ENCODE data around the gene ARIH1.
"Not testable (repeated sequence)": the region's sequence is repeated elsewhere in the genome, so short reads cannot be mapped to it uniquely, and the experiment has no call there.

Gene ARIH1

GRCh38 chr15:72609862-72610261 lies 135.7 kb downstream of the ARIH1 start:
- no peak for FAIRE-seq

- FAIRE-seq, result not testable (repeated sequence)
Measured at GRCh38 chr15:72612324-72612723, 138.2 kb downstream of the ARIH1 start.

DNA sequence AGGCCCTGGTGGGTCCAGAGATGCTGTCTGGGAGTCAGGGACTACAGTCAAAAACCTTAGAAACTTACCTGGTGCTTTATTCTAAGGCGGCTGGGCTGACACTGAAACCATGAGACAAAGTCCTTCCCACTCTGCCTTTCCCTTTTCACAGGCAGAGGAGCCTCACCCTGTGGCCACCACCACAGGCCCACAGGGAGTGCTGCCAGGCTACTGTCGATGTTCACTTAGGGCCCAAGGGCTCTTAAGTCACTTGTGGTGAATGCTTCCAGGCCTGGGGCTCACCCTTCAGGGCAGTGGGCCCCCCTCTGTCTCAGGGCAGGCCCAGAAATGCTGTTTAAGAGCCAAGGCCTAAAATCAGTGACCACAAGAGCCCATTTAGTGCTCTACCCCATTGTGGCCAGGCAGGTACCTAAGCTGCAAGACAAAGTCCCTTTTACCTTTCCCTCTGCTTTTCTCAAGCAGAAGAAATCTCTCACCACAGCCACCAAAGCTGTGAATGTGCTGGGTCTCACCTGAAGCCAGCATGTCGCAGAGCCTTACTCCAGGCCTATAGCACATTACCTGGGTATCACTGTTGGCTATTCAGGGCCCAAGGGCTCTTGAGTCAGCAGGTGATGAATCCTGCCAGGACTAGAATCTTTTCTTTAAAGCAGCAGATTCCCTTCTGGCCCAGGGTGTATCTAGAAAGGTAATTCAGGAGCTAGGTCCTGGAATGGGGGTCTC lies 140.8 kb downstream of the ARIH1 start:
- no peak for FAIRE-seq

DNA sequence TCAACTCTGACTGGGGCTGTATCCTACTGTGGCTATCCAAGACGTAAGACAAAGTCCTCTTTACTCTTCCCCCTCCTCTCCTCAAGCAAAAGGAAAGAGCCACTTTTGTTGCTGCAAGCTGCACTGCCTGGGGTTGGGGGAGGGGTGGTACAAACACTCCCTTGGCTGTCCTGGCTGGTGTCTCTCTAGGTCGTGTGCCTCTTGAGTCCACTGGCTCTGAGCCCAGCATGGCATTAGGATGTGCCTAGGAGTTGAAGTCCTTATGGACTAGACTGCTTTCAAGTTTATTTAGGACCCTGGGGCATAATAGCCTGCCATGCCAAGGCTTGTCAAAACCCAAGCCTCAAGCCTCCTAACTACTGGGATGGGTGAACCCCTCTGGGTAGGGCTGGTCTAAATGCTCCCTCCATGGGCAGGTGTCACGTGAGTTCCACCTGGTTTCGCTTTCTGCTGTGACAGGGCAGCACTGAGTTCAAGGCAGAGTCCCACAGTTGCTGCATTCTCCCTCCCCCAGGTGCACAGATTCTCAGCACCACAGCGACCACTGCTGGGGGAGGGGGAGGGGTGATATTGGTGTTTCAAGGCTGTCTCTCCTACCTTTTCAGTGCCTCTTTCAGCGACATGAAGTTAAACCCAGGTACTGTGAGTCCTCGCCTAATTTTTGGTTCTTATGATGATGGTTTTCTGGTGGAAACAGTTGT lies 141.6 kb downstream of the ARIH1 start:
- not testable (repeated sequence) for FAIRE-seq

- FAIRE-seq, result no peak
Measured at GRCh38 chr15:72616491-72617210, 142.5 kb downstream of the ARIH1 start.

DNA sequence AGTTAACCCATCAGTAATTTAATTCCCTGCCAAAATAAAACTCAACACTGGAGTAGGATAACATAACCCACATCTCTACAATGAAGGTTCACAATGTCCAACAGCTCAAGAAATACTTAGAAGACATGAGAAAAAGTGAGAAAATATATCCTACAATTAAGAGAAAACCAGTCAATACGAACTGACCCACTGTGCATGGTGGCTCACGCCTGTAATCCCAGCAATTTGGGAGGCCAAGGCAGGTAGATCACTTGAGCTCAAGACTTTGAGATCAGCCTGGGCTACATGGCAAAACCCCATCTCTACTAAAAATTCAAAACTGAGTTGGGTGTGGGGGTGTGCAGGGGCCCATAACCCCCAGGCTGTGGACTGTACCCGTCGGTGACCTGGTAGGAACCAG lies 149.7 kb downstream of the ARIH1 start:
- not testable (repeated sequence) for FAIRE-seq

GRCh38 chr15:72626153-72626552 lies 152.0 kb downstream of the ARIH1 start:
- not testable (repeated sequence) for FAIRE-seq

DNA sequence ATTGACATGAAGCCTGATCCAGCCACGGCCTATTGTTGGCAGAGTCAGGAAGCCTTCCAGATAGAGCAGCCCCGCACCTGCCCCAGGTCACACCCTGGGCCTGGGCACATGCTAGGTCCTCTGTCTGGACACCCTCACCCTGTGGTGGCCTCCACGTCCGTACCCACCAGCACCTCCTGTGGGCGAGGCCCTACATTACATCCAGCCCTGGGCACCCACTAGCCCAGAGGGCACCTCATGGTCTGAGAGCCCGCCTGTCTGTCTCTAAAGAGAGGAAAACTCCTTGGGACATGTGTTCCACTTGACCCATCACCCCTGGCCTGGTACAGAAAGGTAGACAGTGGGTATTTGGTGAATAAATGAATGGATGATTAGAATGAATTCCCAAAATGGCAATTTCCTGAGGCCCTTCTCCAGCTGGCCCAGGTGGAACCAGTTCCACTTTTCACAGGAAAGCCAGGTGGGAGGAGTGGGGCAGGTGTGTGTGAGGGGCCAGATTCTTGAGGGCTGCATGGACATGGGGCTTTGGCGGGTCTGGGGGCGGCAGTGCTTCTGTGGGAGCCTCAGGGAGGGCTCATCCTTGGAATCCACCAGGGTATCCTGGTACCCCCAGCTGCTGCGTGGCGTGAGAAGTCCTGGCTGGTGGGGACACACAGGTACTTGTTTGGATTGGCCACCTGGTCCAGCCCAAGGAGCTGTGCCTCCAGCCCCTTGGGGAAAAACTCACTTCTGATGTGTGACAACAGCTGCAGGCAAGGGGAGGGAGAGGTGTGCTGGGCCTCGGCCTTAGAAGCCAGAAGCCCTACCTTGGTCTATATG lies 154.3 kb downstream of the ARIH1 start:
- FAIRE-seq, result not testable (repeated sequence)

- FAIRE-seq, result not testable (repeated sequence)
Measured at GRCh38 chr15:72629068-72629570, 155.0 kb downstream of the ARIH1 start.

DNA sequence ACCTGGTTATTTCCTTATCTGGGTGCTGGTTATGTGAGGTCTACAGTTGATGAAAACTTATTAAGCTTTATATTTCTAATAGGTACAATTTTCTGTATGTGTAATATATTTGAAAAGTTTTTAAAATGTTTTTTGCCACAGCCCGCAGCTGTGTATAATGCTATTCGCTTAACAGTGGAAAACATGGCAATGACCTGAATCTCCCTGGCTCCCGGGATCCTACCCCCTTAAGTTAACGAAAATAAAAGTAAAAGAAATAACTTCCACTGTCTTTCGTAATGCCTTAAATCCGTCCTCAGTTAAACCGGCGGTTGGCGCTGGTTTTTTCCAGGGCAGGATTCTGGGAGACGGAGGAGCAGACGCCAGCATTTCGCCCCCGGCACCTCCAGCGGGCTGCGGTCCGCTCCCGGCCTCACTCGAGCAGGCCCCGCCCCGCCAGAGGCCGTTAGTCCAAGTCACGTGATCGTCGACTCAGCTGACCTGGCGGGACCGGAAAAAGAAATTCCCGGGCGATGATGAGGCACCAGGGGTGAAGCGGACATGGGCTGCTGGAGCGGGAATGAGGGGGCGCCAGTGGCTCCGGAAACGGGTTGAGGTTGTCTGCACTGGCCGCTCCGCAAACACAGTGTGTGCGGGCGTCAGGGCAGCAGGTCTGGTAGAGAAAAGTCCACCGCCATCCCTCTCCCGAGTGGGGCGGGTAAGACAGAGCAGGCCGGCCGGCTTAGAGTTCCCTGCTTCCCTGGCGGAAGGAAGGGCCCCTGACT lies 162.6 kb downstream of the ARIH1 start:
- not testable (repeated sequence) for FAIRE-seq

GRCh38 chr15:72639759-72640483 lies 165.8 kb downstream of the ARIH1 start:
- not testable (repeated sequence) for FAIRE-seq

DNA sequence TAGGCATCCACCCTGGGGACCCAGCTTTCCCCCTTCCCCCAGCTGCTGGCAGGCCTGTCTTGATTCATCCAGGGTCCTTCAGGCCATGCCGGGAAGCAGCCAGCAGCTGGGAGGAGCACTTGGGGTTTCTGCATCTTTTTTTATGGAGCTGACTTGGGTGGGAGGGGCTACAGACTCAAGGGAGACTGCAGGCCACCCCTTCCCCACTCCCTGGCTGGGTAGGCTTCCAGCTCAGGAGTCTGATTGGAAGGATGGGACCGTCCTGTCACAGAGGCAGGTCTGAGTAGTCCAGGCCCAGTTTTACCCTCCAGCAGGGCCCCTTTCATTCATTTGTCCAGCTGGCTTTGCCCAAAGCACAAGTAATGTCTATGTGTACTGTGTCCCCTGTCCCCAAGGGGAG lies 168.1 kb downstream of the ARIH1 start:
- not testable (repeated sequence) for FAIRE-seq

DNA sequence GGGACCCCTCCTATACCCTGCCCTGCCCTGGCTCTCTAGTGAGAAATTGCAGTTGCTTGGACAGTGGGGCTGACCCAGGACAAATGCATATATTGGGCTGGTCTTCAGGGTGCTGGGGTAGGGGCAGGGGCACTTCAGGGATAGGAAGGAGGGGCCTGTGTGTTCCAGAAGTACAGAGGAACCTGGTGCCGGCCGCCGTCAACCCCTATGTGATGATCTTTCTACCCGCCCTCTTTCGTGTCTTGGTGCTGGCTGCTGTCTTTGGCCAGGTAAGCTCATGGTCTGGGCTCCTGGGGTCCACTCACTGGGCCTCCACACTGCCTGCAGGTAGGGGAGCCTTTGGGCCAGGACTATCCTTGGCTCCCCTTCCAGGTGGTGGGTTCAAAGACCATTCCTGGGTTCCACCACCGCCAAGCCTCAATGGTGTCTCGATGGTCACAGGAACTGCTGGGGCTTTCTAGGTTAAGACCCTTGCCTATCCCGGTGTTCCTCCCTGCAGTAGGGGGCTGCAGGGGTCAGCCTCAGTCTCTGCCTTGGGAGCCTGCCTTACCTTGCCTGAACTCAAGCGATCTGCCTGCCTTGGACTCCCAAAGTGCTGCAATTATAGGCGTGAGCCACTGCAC lies 174.6 kb downstream of the ARIH1 start:
- not testable (repeated sequence) for FAIRE-seq
